Uterus (tissue), 2 donors: ENCODE data around the gene PRSS57.

ENCODE experiments used
- POLR2A ChIP-seq, 2 donors: fragments of 450-650 bp; IDR thresholded peaks; one replicate each; pipeline ENCODE4 v1.6.1; 2016; ENCODE audit warnings: antibody characterized with exemption in 2 of 2, mild to moderate bottlenecking in 1 of 2, moderate library complexity in 1 of 2
- TF ChIP-seq, protein P1 (sequence below), 4 experiments: fragments of 200-600 bp in 2 of 4; fragments of 450-650 bp in 2 of 4; sonication (generic) in 2 of 4; IDR thresholded peaks; one replicate each; pipeline ENCODE4 v1.5.1; 2016 to 2019; ENCODE audit warnings: antibody characterized with exemption in 4 of 4, mild to moderate bottlenecking in 2 of 4, moderate library complexity in 1 of 4

DNA sequence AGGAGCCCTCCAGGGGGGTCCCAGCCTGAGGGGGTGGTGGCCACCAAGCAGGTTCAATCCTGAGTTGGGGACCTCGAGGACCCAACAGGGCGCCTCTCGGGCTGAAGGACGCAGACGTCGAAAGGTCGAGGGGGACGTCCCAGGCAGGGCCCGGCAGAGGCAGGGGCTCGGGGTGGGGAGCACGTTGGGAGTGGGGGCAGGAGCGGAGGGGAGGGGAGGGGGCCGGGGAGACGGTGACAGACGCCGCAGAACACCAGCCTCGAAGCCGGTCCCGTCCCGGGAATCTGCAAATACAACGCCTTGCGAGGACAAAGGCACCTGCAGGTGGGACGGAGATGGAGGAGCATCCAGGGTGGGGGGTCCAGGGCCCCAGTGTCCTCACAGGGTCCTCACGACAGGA, 51.5 kb downstream of the PRSS57 start:
- TF ChIP-seq, protein P1, sequence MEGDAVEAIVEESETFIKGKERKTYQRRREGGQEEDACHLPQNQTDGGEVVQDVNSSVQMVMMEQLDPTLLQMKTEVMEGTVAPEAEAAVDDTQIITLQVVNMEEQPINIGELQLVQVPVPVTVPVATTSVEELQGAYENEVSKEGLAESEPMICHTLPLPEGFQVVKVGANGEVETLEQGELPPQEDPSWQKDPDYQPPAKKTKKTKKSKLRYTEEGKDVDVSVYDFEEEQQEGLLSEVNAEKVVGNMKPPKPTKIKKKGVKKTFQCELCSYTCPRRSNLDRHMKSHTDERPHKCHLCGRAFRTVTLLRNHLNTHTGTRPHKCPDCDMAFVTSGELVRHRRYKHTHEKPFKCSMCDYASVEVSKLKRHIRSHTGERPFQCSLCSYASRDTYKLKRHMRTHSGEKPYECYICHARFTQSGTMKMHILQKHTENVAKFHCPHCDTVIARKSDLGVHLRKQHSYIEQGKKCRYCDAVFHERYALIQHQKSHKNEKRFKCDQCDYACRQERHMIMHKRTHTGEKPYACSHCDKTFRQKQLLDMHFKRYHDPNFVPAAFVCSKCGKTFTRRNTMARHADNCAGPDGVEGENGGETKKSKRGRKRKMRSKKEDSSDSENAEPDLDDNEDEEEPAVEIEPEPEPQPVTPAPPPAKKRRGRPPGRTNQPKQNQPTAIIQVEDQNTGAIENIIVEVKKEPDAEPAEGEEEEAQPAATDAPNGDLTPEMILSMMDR (IDR thresholded peaks at IDR 0.05), result no peak
- no peak for TF ChIP-seq POLR2A (IDR thresholded peaks at IDR 0.05)
